HL-60 (cell line): ENCODE results near the gene UBXN4.

Experiments used
- DNase-seq, 2 experiments: peaks; one replicate each; pipeline ENCODE4 v3.0.0-alpha.2; 2010 to 2020; ENCODE audit warnings: low read depth in 1 of 2, low spot score in 1 of 2
- H3K27ac ChIP-seq: fragments of 250-450 bp; sonication (Bioruptor Pico); replicated peaks from 2 replicates; pipeline ENCODE4 v1.5.1; 2020; ENCODE audit warnings: mild to moderate bottlenecking, moderate library complexity
- H3K27me3 ChIP-seq: fragments of 250-450 bp; sonication (Bioruptor Pico); 2 replicates; pipeline ENCODE4 v1.5.1; 2021; ENCODE audit warnings: mild to moderate bottlenecking, moderate library complexity; ENCODE audit not compliant: insufficient read depth, poor library complexity, severe bottlenecking
- H3K4me3 ChIP-seq: replicated peaks from 2 replicates; pipeline ENCODE4 v1.5.1; 2011; ENCODE audit warnings: mild to moderate bottlenecking, control low read depth, low read length; ENCODE audit not compliant: insufficient read depth
- GABPA ChIP-seq: IDR thresholded peaks from 2 replicates; pipeline ENCODE4 v1.6.1; 2012; ENCODE audit warnings: low read depth
- POLR2AphosphoS5 ChIP-seq: IDR thresholded peaks from 2 replicates; pipeline ENCODE4 v1.6.1; 2012; ENCODE audit warnings: low read depth
- SPI1 ChIP-seq: IDR thresholded peaks from 2 replicates; pipeline ENCODE4 v1.6.1; 2012; ENCODE audit warnings: low read depth, mild to moderate bottlenecking, borderline replicate concordance
- TF ChIP-seq, protein P1 (sequence below): IDR thresholded peaks from 2 replicates; pipeline ENCODE4 v1.6.1; 2012; ENCODE audit warnings: low read depth; ENCODE audit not compliant: insufficient replicate concordance
- TF ChIP-seq, protein P2 (sequence below): IDR thresholded peaks from one replicate; pipeline ENCODE4 v1.5.1; 2011; ENCODE audit warnings: low read length, control low read depth, inconsistent platforms; ENCODE audit not compliant: insufficient read depth

UBXN4 gene

GRCh38 chr2:135740206-135740605 lies 1.4 kb upstream of the UBXN4 start:
- Histone ChIP-seq H3K27me3 (no peaks in the 10 kb centered on the region), H3K4me3 (no peak overlapping the region), H3K27ac (no peak overlapping the region)
- TF ChIP-seq GABPA: no peak
- no peak for TF ChIP-seq SPI1
- TF ChIP-seq, protein P1, sequence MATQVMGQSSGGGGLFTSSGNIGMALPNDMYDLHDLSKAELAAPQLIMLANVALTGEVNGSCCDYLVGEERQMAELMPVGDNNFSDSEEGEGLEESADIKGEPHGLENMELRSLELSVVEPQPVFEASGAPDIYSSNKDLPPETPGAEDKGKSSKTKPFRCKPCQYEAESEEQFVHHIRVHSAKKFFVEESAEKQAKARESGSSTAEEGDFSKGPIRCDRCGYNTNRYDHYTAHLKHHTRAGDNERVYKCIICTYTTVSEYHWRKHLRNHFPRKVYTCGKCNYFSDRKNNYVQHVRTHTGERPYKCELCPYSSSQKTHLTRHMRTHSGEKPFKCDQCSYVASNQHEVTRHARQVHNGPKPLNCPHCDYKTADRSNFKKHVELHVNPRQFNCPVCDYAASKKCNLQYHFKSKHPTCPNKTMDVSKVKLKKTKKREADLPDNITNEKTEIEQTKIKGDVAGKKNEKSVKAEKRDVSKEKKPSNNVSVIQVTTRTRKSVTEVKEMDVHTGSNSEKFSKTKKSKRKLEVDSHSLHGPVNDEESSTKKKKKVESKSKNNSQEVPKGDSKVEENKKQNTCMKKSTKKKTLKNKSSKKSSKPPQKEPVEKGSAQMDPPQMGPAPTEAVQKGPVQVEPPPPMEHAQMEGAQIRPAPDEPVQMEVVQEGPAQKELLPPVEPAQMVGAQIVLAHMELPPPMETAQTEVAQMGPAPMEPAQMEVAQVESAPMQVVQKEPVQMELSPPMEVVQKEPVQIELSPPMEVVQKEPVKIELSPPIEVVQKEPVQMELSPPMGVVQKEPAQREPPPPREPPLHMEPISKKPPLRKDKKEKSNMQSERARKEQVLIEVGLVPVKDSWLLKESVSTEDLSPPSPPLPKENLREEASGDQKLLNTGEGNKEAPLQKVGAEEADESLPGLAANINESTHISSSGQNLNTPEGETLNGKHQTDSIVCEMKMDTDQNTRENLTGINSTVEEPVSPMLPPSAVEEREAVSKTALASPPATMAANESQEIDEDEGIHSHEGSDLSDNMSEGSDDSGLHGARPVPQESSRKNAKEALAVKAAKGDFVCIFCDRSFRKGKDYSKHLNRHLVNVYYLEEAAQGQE: no peak
- TF ChIP-seq, protein P2, sequence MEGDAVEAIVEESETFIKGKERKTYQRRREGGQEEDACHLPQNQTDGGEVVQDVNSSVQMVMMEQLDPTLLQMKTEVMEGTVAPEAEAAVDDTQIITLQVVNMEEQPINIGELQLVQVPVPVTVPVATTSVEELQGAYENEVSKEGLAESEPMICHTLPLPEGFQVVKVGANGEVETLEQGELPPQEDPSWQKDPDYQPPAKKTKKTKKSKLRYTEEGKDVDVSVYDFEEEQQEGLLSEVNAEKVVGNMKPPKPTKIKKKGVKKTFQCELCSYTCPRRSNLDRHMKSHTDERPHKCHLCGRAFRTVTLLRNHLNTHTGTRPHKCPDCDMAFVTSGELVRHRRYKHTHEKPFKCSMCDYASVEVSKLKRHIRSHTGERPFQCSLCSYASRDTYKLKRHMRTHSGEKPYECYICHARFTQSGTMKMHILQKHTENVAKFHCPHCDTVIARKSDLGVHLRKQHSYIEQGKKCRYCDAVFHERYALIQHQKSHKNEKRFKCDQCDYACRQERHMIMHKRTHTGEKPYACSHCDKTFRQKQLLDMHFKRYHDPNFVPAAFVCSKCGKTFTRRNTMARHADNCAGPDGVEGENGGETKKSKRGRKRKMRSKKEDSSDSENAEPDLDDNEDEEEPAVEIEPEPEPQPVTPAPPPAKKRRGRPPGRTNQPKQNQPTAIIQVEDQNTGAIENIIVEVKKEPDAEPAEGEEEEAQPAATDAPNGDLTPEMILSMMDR: no peak
- TF ChIP-seq POLR2AphosphoS5: no peak
- no peak for DNase-seq

- Histone ChIP-seq H3K27me3 (no peaks in the 10 kb centered on the region), H3K27ac (no peak overlapping the region), H3K4me3 (no peak overlapping the region)
- no peak for DNase-seq
- TF ChIP-seq GABPA (no peak), POLR2AphosphoS5 (no peak), SPI1 (no peak)
- TF ChIP-seq, protein P1: no peak
- TF ChIP-seq, protein P2: no peak
These were observed 636 bp upstream of the UBXN4 start for GRCh38 chr2:135741043-135741394.

DNA sequence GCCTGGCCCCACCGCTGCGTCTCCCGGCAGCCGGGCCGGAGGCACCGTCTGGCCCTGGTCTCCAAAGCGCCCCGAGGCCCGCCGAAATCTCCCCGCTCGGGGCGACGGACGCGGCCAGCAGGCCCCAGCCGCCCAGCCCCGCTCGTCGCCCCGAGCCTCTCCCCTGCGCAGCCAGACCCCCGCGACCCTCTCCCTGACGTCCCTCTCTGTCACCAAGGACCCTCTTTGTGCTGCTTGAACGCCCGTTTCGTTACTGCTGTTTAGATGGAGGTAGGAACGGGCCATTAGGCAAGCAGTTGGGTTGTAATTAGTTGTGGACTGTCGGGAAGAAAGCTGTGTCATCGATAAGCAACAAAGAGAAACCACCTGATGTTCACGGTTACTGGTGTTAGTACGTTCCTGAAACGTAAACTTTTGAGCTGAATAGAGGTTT lies 686 bp downstream of the UBXN4 start:
- Histone ChIP-seq H3K27ac (peak overlapping the region; percentile 95), H3K4me3 (peak overlapping the region; percentile 85), H3K27me3 (no peaks in the 10 kb centered on the region)
- TF ChIP-seq, protein P1: no peak
- TF ChIP-seq, protein P2: no peak
- TF ChIP-seq POLR2AphosphoS5: peak; percentile 58
- peak; percentile 38 to 41 for DNase-seq
